Trophoblast cell (in vitro differentiated cells and primary cell): ENCODE results near the gene AZU1.

Experiments
- DNase-seq, 2 donors: peaks; one replicate each; pipeline ENCODE4 v3.0.0-alpha.2; 2016
- H2AFZ ChIP-seq: 2 replicates; pipeline ENCODE4 v1.6.1; 2013; ENCODE audit warnings: low read length, moderate library complexity, mild to moderate bottlenecking; ENCODE audit not compliant: insufficient read depth, poor library complexity
- H2AK5ac ChIP-seq: 2 replicates; pipeline ENCODE4 v1.6.1; 2013; ENCODE audit warnings: mild to moderate bottlenecking, low read length
- H2BK120ac ChIP-seq: 2 replicates; pipeline ENCODE4 v1.6.1; 2013; ENCODE audit warnings: low read length, mild to moderate bottlenecking, moderate library complexity; ENCODE audit not compliant: insufficient read depth, poor library complexity
- H2BK12ac ChIP-seq: 2 replicates; pipeline ENCODE4 v1.6.1; 2013; ENCODE audit warnings: mild to moderate bottlenecking, low read length, moderate library complexity
- H2BK5ac ChIP-seq: 2 replicates; pipeline ENCODE4 v1.6.1; 2013; ENCODE audit warnings: low read length, low read depth, moderate library complexity, mild to moderate bottlenecking; ENCODE audit not compliant: poor library complexity
- H3K14ac ChIP-seq: 2 replicates; pipeline ENCODE4 v1.6.1; 2013; ENCODE audit warnings: mild to moderate bottlenecking, low read length
- H3K18ac ChIP-seq: 2 replicates; pipeline ENCODE4 v1.6.1; 2013; ENCODE audit warnings: mild to moderate bottlenecking, low read length
- H3K23ac ChIP-seq: 2 replicates; pipeline ENCODE4 v1.6.1; 2013; ENCODE audit warnings: low read length
- H3K27ac ChIP-seq: 2 replicates; pipeline ENCODE4 v1.5.1; 2013; ENCODE audit warnings: low read depth, mild to moderate bottlenecking, inconsistent platforms, low read length, moderate library complexity
- H3K27me3 ChIP-seq: 2 replicates; pipeline ENCODE4 v1.6.1; 2013; ENCODE audit warnings: inconsistent platforms, mild to moderate bottlenecking, low read length, moderate library complexity; ENCODE audit not compliant: insufficient read depth
- H3K36me3 ChIP-seq, 2 experiments: 1 replicate in 1 of 2; 2 replicates in 1 of 2; pipeline ENCODE4 v1.6.1; 2013; ENCODE audit warnings: low read length in 2 of 2, mild to moderate bottlenecking in 2 of 2, moderate library complexity in 1 of 2; ENCODE audit not compliant: insufficient read depth in 2 of 2, control insufficient read depth in 1 of 2
- H3K4ac ChIP-seq: 2 replicates; pipeline ENCODE4 v1.6.1; 2013; ENCODE audit warnings: low read depth, mild to moderate bottlenecking, low read length, moderate library complexity
- H3K4me1 ChIP-seq, 2 experiments: 1 replicate in 1 of 2; 2 replicates in 1 of 2; pipeline ENCODE4 v1.6.1; 2013; ENCODE audit warnings: low read length in 2 of 2, mild to moderate bottlenecking in 2 of 2, moderate library complexity in 1 of 2; ENCODE audit not compliant: insufficient read depth in 2 of 2, control insufficient read depth in 1 of 2
- H3K4me2 ChIP-seq: 2 replicates; pipeline ENCODE4 v1.6.1; 2013; ENCODE audit warnings: inconsistent platforms, mild to moderate bottlenecking, low read length, moderate library complexity
- H3K4me3 ChIP-seq: 2 replicates; pipeline ENCODE4 v1.5.1; 2013; ENCODE audit warnings: mild to moderate bottlenecking, low read depth, low read length, inconsistent platforms
- H3K79me1 ChIP-seq: one replicate; pipeline ENCODE4 v1.6.1; 2013; ENCODE audit warnings: low read length
- H3K79me2 ChIP-seq: 2 replicates; pipeline ENCODE4 v1.6.1; 2013; ENCODE audit warnings: low read length, mild to moderate bottlenecking; ENCODE audit not compliant: control insufficient read depth, insufficient read depth, poor library complexity
- H3K9ac ChIP-seq: 2 replicates; pipeline ENCODE4 v1.6.1; 2013; ENCODE audit warnings: mild to moderate bottlenecking, low read length
- H3K9me3 ChIP-seq: 2 replicates; pipeline ENCODE4 v1.6.1; 2013; ENCODE audit warnings: low read depth, mild to moderate bottlenecking, control low read depth, inconsistent platforms, low read length; ENCODE audit not compliant: insufficient read depth
- H4K12ac ChIP-seq: 2 replicates; pipeline ENCODE4 v1.6.1; 2013; ENCODE audit warnings: low read depth, mild to moderate bottlenecking, low read length, moderate library complexity
- H4K8ac ChIP-seq: 2 replicates; pipeline ENCODE4 v1.6.1; 2013; ENCODE audit warnings: low read depth, mild to moderate bottlenecking, low read length, moderate library complexity
- H4K91ac ChIP-seq: one replicate; pipeline ENCODE4 v1.6.1; 2013; ENCODE audit warnings: low read depth, mild to moderate bottlenecking, low read length, moderate library complexity
- WGBS: extraction: QIAGEN DNeasy Blood & Tissue Kit; methylation state at CpG from one replicate; pipeline ENCODE4 v1.1.7; 2013; ENCODE audit warnings: missing lambda C conversion rate; ENCODE audit not compliant: insufficient read length, insufficient coverage; ENCODE audit errors: extremely low coverage; 5-methylcytosine and 5-hydroxymethylcytosine counted together

The AZU1 gene

DNA sequence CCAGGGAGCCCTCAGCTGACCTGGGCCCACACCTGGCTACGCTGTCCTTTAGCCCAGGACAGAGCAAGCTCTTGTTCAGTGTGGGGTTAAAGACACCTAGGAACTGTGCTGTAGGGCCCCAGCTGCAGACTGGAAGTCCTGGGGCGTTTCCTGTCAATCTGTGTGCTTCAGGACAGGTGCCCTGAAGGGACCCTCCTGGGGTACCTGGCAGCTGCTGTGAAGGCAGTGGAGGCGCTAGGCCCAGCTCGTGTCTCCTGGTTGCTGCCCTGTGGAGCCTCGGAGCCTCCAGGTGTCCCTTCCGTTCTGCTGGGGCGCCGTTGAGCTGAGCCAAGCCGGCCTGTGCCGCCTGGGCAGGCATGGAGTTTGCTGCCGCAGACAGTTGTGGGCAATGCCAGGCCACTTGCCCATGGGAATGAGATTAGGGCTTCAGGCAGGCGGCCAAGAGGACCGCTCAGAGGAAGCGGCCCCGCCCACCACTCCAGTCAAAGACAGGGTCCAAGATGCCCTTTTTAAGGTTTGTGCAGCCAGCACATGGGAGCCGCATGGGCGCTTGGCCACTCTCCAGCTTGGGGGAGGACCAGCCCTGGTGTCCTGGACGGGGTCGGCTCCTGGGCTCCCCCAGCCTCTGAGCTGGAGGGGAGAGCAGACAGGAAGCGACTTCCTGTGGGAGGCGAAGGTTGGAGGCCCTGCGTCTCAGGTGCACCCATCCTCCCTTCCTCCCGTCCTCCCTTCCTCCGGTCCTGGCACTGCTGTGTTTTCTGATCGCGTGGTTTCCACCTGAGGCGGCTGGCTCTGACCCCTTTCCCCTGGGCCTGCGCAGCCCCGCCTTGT, 26.4 kb upstream of the AZU1 start:
- H2BK5ac ChIP-seq: no peak overlapping the region
- H2AK5ac ChIP-seq: no peak overlapping the region
- peak overlapping the region; percentile 4 for H2AFZ ChIP-seq
- H3K27me3 ChIP-seq: no peaks in the 10 kb centered on the region
- peak overlapping the region; percentile 58 for H3K4me2 ChIP-seq
- peak overlapping the region; percentile 70 for H3K27ac ChIP-seq
- no peak overlapping the region for H4K8ac ChIP-seq
- H3K4me3 ChIP-seq: no peak overlapping the region
- peak in 1 of 2 donors; percentile 9 for DNase-seq
- peaks cover 70% of the 10 kb centered on the region for H3K79me2 ChIP-seq
- H2BK120ac ChIP-seq: no peak overlapping the region
- H4K91ac ChIP-seq: no peak overlapping the region
- H3K14ac ChIP-seq: no peak overlapping the region
- H3K9me3 ChIP-seq: no peaks in the 10 kb centered on the region
- H3K9ac ChIP-seq: no peak overlapping the region
- no peak overlapping the region for H4K12ac ChIP-seq
- peaks cover 23% of the 10 kb centered on the region for H3K79me1 ChIP-seq
- H3K18ac ChIP-seq: no peak overlapping the region
- peaks cover 28 to 29% of the 10 kb centered on the region in 2 experiments for H3K4me1 ChIP-seq
- WGBS: no CpG with 5 or more reads among the region's 29 CpGs
- H3K4ac ChIP-seq: peak overlapping the region; percentile 97
- H2BK12ac ChIP-seq: no peak overlapping the region
- H3K36me3 ChIP-seq: peaks cover 72 to 76% of the 10 kb centered on the region in 2 experiments
- H3K23ac ChIP-seq: no peak overlapping the region

GRCh38 chr19:801861-802497, 25.7 kb upstream of the AZU1 start:
- Histone ChIP-seq H2AK5ac (no peak overlapping the region), H3K27me3 (no peaks in the 10 kb centered on the region), H3K9ac (no peak overlapping the region), H3K4me1 (peaks cover 25 to 28% of the 10 kb centered on the region in 2 experiments), H4K8ac (no peak overlapping the region), H4K91ac (no peak overlapping the region), H3K18ac (no peak overlapping the region), H2BK12ac (no peak overlapping the region), H3K4ac (peak overlapping the region; percentile 97), H2BK5ac (no peak overlapping the region), H3K36me3 (peaks cover 80 to 83% of the 10 kb centered on the region in 2 experiments), H3K23ac (no peak overlapping the region), H3K9me3 (no peaks in the 10 kb centered on the region), H3K27ac (no peak overlapping the region), H3K14ac (no peak overlapping the region), H3K79me2 (peaks cover 70% of the 10 kb centered on the region), H2AFZ (no peak overlapping the region), H4K12ac (no peak overlapping the region), H3K4me3 (peak overlapping the region; percentile 19), H3K79me1 (peaks cover 17% of the 10 kb centered on the region), H3K4me2 (peak overlapping the region; percentile 12), H2BK120ac (no peak overlapping the region)
- no CpG with 5 or more reads among the region's 23 CpGs for WGBS
- no peak for DNase-seq

GRCh38 chr19:802498-803098, 25.0 kb upstream of the AZU1 start:
- Histone ChIP-seq H3K18ac (no peak overlapping the region), H2AK5ac (no peak overlapping the region), H3K9me3 (no peaks in the 10 kb centered on the region), H4K12ac (no peak overlapping the region), H4K91ac (no peak overlapping the region), H3K36me3 (peaks cover 86 to 88% of the 10 kb centered on the region in 2 experiments), H3K9ac (no peak overlapping the region), H4K8ac (no peak overlapping the region), H2BK12ac (no peak overlapping the region), H3K79me2 (peaks cover 69% of the 10 kb centered on the region), H2BK5ac (no peak overlapping the region), H3K27ac (no peak overlapping the region), H2AFZ (no peak overlapping the region), H2BK120ac (no peak overlapping the region), H3K14ac (no peak overlapping the region), H3K23ac (no peak overlapping the region), H3K4me1 (peaks cover 25 to 28% of the 10 kb centered on the region in 2 experiments), H3K4me2 (no peak overlapping the region), H3K4me3 (no peak overlapping the region), H3K27me3 (no peaks in the 10 kb centered on the region), H3K79me1 (peaks cover 17% of the 10 kb centered on the region), H3K4ac (peak overlapping the region; percentile 97)
- DNase-seq: peak in 1 of 2 donors; percentile 22
- WGBS: no CpG with 5 or more reads among the region's 28 CpGs

- Histone ChIP-seq H3K27me3 (no peaks in the 10 kb centered on the region), H3K23ac (no peak overlapping the region), H2BK120ac (no peak overlapping the region), H4K12ac (no peak overlapping the region), H3K9ac (no peak overlapping the region), H3K4me1 (peaks cover 25 to 28% of the 10 kb centered on the region in 2 experiments), H3K36me3 (peaks cover 91% of the 10 kb centered on the region in 2 experiments), H3K79me1 (peaks cover 14% of the 10 kb centered on the region), H3K4me2 (no peak overlapping the region), H3K4me3 (no peak overlapping the region), H2AFZ (no peak overlapping the region), H4K8ac (no peak overlapping the region), H3K18ac (no peak overlapping the region), H3K14ac (no peak overlapping the region), H3K4ac (peak overlapping the region; percentile 97), H2BK12ac (no peak overlapping the region), H3K27ac (no peak overlapping the region), H2BK5ac (no peak overlapping the region), H2AK5ac (no peak overlapping the region), H4K91ac (no peak overlapping the region), H3K79me2 (peaks cover 64% of the 10 kb centered on the region), H3K9me3 (peaks cover 3% of the 10 kb centered on the region)
- WGBS: no CpG with 5 or more reads among the region's 17 CpGs
- DNase-seq: no peak
Observed at GRCh38 chr19:803099-803561, 24.5 kb upstream of the AZU1 start.
